GM12891 (cell line): Measurements from ENCODE around the gene SLC44A2.

Experiments used
- DNase-seq: peaks from one replicate; pipeline ENCODE4 v3.0.0; 2011; ENCODE audit warnings: low spot score; ENCODE audit not compliant: insufficient read length
- FAIRE-seq: peaks from 2 replicates; lab custom pipeline; 2011; peaks lifted over from hg19 to GRCh38; lab: Jason Lieb, UNC
- PAX5 ChIP-seq: IDR thresholded peaks from 2 replicates; pipeline ENCODE4 v1.6.1; 2011; ENCODE audit warnings: low read length, moderate library complexity, mild to moderate bottlenecking; ENCODE audit not compliant: insufficient read depth, severe bottlenecking
- POLR2A ChIP-seq: IDR thresholded peaks from 2 replicates; pipeline ENCODE4 v1.6.1; 2011; ENCODE audit warnings: low read depth, low read length, control low read depth
- POLR2AphosphoS5 ChIP-seq: IDR thresholded peaks from 2 replicates; pipeline ENCODE4 v1.6.1; 2011; ENCODE audit warnings: low read depth, low read length, control low read depth
- POU2F2 ChIP-seq: IDR thresholded peaks from 2 replicates; pipeline ENCODE4 v1.6.1; 2011; ENCODE audit warnings: low read depth, mild to moderate bottlenecking, control low read depth, low read length, moderate library complexity
- SPI1 ChIP-seq: IDR thresholded peaks from 2 replicates; pipeline ENCODE4 v1.6.1; 2011; ENCODE audit warnings: low read depth, low read length, control low read depth
- TAF1 ChIP-seq: IDR thresholded peaks from 2 replicates; pipeline ENCODE4 v1.6.1; 2011; ENCODE audit warnings: low read depth, low read length, control low read depth

SLC44A2 gene

DNA sequence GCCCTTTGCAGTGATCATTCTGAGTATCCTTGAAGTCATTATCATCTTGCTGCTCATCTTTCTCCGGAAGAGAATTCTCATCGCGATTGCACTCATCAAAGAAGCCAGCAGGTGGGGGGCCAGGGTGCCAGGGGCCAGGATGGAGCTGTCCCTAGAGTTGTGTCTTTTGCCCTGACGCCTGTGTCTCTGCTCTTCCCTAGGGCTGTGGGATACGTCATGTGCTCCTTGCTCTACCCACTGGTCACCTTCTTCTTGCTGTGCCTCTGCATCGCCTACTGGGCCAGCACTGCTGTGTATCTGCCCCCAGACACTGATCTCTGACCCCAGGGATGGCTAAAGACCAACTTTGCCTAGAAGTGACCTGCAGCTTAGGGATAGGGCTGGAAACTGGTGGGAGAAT, 9.6 kb downstream of the SLC44A2 start:
- no peak for DNase-seq
- FAIRE-seq = no peak
- no peak for TF ChIP-seq POLR2AphosphoS5
- no peak for TF ChIP-seq PAX5
- TF ChIP-seq POU2F2 = no peak
- no peak for TF ChIP-seq POLR2A
- no peak for TF ChIP-seq SPI1
- no peak for TF ChIP-seq TAF1

GRCh38 chr19:10636304-10636972, 11.1 kb downstream of the SLC44A2 start:
- TF ChIP-seq SPI1 (no peak), PAX5 (no peak), POLR2A (no peak), POU2F2 (no peak), POLR2AphosphoS5 (no peak), TAF1 (no peak)
- FAIRE-seq = no peak

GRCh38 chr19:10637894-10638293, 12.5 kb downstream of the SLC44A2 start:
- DNase-seq = no peak
- no peak for TF ChIP-seq POLR2A
- 0 out of 2 replicates have a peak, but pooled peaks have one; percentile 20 for TF ChIP-seq SPI1
- FAIRE-seq = no peak

More at GRCh38 chr19:10636304-10636972, 11.1 kb downstream of the SLC44A2 start:
- no peak for DNase-seq

GRCh38 chr19:10639836-10640235, 14.5 kb downstream of the SLC44A2 start:
- no peak for FAIRE-seq
- peak; percentile 64 for DNase-seq
- TF ChIP-seq SPI1 (no peak), PAX5 (no peak), POU2F2 (no peak)

GRCh38 chr19:10640361-10640760, 15.0 kb downstream of the SLC44A2 start:
- FAIRE-seq (no peak), DNase-seq (no peak)
- TF ChIP-seq SPI1 (no peak), POLR2A (no peak), POLR2AphosphoS5 (no peak), POU2F2 (no peak), PAX5 (no peak), TAF1 (no peak)

DNA sequence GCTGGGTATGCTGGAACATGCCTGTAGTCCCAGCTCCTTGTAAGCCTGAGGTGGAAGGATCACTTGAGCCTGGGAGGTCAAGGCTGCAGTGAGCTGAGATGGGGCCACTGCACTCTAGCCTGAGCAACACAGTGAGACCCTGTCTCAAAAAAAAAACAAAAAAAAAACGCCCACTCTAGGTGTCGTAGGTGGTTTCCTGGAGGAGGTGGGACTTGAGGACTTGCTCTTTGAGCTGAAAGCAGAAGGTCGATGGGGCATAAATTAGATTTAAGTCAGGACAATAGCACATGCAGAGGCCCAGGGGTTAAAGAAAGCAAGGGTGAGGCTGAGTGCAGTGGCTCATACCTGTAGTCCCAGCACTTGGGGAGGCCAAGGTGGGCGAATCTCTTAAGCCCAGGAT, 15.9 kb downstream of the SLC44A2 start:
- DNase-seq (no peak), FAIRE-seq (no peak)
- no peak for TF ChIP-seq POLR2AphosphoS5
- no peak for TF ChIP-seq PAX5
- TF ChIP-seq POU2F2 = no peak
- no peak for TF ChIP-seq TAF1
- no peak for TF ChIP-seq SPI1
- no peak for TF ChIP-seq POLR2A

GRCh38 chr19:10642473-10643171, 17.3 kb downstream of the SLC44A2 start:
- FAIRE-seq (no peak), DNase-seq (no peak)
- TF ChIP-seq TAF1 = no peak
- no peak for TF ChIP-seq POU2F2
- no peak for TF ChIP-seq PAX5
- no peak for TF ChIP-seq POLR2AphosphoS5
- TF ChIP-seq SPI1 = no peak
- TF ChIP-seq POLR2A = no peak

DNA sequence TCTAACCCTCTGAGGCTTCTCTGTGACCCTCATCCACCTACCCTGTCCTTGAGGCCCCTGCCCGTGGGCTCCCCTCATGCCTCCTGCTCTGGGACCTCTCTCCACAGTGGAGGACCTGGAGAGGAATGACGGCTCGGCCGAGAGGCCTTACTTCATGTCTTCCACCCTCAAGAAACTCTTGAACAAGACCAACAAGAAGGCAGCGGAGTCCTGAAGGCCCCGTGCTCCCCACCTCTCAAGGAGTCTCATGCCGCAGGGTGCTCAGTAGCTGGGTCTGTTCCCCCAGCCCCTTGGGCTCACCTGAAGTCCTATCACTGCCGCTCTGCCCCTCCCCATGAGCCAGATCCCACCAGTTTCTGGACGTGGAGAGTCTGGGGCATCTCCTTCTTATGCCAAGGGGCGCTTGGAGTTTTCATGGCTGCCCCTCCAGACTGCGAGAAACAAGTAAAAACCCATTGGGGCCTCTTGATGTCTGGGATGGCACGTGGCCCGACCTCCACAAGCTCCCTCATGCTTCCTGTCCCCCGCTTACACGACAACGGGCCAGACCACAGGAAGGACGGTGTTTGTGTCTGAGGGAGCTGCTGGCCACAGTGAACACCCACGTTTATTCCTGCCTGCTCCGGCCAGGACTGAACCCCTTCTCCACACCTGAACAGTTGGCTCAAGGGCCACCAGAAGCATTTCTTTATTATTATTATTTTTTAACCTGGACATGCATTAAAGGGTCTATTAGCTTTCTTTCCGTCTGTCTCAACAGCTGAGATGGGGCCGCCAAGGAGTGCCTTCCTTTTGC, 18.0 kb downstream of the SLC44A2 start:
- FAIRE-seq = no peak
- DNase-seq = no peak
- TF ChIP-seq TAF1 (no peak), POLR2AphosphoS5 (no peak), PAX5 (no peak), POLR2A (no peak), POU2F2 (no peak), SPI1 (no peak)

GRCh38 chr19:10643968-10644259, 18.6 kb downstream of the SLC44A2 start:
- no peak for FAIRE-seq
- TF ChIP-seq POU2F2 (no peak), POLR2A (no peak), PAX5 (no peak), SPI1 (no peak), POLR2AphosphoS5 (no peak), TAF1 (no peak)
- DNase-seq = no peak
